GM18517 (cell line): ENCODE measurements around the gene HLF.

Experiments used
- ATAC-seq: cut with Tn5 transposase; IDR thresholded peaks from one replicate; pipeline ENCODE4 v1.9.1; 2021; ENCODE audit warnings: mild to moderate bottlenecking, moderate library complexity; ENCODE audit not compliant: unreplicated experiment

Gene HLF

DNA sequence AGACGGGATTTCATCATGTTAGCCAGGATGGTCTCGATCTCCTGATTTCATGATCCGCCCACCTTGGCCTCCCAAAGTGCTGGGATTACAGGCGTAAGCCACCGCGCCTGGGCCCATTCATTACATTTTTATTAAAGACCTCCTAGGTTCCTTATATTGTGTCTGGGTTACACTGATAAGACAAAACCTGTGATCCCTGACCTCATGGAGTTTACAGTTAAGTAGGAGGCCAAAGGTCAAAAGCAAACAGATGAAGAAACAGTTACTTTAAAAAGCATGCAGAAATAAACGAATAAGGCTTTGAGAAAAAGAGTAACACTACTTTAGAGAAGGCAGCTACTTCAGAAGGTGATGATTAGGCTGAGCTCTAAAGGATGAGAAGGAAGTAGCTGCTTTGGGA lies 14.9 kb upstream of the HLF start:
- no peak for ATAC-seq

DNA sequence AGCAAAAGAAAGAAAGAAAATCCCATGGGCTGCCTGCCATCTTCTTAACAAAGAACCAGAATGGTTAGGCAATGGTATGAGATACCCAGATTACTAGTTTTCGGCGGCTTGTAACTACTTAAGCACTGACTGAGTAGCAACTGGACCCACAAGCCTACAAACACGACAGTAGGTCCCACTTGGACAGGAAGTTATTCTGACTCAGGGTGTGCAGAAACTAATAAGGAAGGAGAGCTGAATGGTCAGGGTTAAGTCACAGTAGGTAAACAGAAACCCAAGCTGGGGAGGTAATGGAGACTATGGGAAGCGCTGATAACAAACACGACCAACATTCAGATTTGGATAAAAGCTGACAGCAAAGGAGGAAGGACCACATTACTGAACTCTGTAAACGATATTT lies 10.4 kb upstream of the HLF start:
- no peak for ATAC-seq

DNA sequence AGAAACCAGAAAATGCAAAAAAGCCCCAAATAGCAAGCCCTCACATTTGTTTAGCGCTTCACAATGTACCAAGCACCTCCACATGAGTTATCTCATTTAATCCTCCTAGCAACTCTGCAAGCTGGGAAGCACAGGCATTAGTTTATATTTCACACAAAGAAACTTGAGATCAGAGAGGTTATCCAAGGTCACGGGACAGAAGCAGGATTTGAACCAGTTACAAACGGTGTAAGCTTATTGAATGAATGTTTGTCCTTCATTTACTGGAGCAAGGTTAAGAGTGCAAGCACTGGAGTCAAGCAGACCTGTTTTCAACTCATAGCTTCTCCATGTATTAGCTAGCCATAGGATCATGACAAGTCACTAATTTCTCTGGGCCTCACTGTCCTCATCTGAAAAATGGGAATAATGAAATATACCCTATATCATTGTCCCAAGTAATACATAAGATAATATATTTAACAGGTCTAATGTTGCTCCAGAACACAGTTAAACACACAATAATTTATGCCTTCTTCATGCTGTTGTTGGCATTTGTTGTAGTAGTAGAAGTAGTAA lies 6.1 kb upstream of the HLF start:
- no peak for ATAC-seq

DNA sequence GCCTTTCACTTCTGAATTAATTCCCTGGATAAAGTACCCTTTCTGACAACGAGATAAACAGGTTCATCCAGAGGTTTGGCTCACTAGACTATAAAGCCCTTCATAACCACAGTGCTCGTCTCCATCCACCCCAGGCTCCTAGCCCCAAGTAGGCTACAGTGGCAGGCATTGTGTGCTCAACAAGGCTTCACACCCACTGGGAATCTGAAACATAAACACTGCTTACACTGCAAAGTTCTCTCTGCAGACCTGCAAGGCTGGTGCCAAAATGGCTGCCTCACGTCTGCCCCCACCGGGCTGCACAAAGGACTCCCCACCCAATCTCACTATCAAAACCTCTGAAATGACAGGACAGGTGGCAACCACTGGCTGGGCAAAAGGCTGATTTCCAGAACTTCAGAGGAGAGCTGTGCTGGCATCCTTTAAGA lies 5.1 kb upstream of the HLF start:
- ATAC-seq: no peak

DNA sequence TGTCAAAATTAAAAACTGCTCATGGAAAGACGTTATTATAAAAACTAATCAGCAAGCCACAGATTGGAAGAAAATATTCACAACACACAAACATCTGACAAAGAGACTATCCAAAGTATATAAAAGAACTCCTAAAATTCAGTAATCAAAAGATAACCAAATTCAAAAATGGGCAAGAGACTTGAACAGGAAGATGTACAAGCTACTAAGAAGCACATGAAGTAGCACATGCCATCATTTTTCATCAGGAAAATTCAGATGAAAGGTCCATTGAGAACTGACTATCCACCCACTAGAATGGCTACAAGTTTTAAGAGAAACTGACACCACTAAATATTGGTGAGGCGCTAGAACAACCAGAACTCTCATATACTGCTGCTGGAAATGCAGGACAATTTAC lies 3.4 kb upstream of the HLF start:
- no peak for ATAC-seq

DNA sequence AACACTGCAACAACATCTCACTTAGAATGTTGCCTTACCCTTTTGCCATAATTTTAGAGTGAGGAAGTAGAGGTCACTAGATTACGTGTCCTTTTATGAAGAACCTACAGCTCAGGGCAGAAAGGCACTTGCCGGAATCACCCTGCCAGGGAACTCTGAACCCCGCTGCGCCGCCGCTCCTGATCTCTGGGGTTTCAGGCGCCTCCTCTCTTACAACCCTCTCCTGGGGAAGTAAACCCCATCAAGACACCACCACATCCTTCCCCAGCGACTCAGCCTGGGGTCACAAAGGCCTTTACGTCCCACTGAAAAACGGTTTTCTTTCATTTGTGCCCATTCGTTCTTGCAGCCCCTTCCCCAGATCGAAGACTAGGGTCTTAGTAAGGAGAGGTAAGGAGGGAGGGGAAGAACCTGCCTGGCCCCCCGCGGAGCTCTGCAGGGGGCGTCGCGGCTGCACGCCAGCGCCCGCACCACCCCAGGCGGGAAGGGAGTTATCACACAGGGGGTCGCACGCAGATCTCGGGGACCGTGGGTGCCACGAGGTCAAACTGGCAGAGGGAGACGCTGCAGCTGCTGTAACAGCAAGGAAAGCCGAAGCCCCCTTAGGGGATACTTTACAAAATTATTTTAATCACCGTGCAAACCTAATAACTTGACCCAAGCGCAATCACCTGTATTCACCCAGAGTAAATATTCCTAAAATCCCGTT lies 1.0 kb upstream of the HLF start:
- ATAC-seq: no peak

DNA sequence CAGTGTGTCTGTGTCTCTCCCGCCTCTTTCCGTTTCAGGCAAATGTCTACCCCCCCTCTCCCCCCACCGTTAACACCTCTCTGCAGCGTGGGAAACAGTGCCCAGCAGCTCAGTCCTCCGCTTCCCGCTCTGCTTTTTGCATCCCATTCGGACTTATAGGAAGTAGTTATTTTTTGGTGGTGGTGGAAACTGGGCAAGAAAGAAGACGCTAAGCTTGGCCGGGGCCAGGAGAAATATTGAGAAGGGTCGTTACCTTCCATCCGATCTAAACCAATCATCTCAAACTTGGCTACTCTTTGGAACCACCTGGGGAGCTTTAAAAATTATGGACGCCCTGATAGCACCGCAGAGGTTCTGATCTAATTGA lies 499 bp upstream of the HLF start:
- no peak for ATAC-seq

DNA sequence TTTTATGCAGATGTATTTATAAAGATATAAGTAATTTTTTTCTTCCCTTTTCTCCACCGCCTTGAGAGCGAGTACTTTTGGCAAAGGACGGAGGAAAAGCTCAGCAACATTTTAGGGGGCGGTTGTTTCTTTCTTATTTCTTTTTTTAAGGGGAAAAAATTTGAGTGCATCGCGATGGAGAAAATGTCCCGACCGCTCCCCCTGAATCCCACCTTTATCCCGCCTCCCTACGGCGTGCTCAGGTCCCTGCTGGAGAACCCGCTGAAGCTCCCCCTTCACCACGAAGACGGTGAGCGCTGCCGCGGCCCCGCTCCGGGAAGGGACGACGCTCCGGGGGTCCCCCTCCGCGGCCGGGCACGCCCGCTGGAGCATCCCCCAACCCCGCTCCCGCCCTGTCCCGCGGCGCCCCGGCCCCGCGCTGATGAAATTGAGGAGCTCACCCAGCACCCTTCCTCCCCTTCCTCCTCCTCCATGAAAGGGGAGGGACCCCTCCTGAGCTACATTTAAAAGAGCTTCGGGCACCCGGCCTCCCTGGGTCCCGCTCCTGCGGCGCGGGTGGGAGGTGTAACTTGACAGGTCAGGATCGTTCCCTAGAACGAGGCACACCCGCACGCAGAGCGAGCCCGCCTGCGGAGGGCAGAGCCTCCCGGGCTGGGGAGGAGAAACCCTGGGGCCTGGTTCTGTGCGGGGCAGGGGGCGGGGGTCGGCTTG lies 706 bp downstream of the HLF start:
- no peak for ATAC-seq

DNA sequence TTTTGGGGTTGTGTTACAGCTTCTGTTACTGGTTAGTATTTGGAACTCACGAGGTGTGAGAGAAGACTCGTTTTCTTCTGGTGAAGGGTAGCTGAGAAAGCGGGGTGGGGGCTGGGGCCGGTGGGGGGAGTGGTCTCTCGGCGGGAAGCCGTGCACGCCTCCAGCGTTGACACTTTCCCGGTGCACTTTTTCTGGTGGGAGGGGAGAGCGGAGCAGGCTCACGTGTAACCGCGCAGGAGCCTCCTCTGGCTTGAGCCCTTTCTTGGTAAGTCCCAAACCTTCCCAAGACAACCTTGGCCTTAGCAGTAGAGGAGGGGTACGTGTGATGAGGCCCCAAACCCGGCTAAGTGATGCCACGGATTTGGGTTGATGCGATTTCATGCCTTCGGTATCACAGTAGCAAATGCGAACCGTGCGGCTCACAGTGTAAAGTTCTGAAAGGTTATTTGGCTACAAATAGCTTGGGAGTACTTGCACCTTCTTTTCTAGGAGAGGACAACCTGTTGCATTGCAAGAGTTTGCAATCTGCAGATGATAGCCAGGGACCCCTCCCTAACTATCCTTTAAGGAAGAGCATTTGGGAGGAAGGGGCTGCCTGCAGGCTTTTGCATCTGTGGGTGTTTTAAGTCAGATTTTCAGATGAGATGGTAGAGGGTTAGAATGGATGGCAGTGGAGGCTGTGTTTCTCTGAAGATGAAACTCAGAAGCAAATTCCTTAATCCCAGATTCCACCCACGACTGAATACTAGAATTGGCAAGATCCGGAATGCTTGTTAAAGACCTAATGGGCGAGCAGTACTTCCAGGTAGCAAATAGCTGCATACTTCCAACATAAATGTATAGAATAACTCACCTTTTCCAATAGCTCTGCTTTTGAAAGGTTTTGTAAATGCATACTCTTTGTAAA lies 1.5 kb downstream of the HLF start:
- ATAC-seq: no peak

DNA sequence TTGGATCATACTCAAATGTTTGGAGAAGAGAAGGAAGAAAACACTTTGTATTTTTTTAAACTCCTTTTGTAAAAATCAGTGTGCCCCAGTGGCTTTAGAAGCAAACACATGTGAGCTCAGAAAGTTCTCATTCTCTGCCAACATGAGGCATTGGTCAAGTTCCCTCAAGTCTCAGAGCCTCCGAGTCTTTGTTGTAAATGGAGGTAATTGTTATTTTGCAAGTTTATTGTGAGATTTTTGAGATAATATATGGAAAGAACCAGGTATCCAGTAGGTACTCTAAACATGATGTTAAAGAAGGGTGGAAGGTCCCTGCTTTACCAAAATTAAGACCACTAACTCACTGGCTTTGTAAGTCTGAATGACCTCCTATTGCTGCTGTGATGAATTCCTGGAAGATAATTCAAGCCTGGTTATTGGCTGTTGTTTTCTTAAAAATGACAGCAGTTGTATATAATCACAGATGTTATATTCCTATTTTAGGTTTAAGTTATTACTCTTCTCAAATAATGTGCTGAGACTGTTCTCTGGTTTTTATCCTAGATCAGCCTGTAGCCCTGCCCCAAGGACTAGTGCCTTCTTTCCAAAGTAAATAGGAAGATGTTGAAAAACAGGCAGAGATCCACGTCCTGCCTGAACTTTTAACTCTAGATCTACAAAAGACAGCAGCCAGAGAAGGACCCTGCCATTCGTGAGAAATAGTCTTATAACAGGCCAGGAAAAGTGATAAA lies 2.4 kb downstream of the HLF start:
- ATAC-seq: no peak

DNA sequence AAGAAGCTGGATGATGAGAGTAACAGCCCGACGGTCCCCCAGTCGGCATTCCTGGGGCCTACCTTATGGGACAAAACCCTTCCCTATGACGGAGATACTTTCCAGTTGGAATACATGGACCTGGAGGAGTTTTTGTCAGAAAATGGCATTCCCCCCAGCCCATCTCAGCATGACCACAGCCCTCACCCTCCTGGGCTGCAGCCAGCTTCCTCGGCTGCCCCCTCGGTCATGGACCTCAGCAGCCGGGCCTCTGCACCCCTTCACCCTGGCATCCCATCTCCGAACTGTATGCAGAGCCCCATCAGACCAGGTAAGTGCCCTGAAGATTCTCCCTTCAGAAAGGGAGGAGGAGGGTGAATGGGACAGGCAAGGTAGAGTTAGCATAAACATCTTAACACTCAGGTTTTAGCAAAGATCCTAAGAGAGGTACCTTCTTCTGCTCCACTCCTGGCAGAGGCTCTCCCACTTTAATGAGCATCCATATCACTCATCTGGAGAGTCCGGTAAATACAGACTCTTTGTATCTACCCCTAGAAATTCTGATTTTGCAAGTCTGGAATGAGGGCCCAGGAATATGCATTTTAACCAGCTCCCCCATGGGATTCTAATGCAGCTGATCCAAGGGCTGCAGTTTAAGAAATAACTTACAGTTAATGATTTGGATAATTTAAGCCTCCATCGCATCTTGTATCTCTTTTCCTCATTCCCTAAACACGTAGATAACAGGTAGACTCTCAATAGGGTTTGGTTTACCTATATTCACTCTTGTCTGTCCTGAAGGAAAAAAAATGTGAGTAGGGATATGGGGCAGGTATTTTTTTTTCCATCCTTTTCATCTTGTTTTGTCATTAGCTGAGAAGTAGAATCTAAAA lies 3.3 kb downstream of the HLF start:
- no peak for ATAC-seq

DNA sequence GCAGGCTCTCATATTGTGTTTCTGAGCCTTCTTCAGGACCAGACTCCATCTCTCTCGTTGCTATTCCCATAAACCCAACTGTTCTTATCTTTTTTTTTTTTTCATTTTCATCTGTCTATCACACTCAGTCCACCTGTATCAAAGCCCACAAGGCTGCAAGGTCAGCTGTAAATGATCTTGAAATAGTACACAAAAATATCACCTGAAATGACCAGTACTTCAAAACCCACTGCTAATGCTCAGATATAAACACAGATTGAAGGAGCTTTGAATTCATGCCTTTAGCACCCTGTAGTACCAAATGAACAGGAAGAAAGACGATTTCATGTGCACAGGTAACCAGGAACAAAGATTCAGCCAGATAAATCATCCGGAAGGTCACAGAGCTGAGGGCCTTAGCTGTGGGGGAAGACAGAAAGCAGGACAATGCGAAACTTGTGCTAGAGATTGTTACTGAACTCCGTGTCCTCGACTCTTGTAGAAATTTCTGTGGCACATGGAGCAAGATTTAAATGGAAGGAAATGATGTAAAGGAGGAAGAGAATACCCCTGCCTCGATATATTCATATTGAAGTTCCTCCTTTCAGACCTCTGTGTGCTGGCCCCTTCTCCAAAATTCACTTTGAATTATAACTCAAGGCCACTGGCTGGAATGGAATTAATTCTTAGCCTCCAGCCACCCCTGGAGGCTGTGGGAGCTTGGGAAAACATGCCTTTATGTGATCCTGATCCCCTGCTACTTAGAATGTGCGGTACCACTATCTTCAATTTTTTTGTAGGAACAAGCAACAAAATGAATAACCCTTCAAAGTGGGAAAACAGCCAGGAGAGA lies 4.1 kb downstream of the HLF start:
- no peak for ATAC-seq

DNA sequence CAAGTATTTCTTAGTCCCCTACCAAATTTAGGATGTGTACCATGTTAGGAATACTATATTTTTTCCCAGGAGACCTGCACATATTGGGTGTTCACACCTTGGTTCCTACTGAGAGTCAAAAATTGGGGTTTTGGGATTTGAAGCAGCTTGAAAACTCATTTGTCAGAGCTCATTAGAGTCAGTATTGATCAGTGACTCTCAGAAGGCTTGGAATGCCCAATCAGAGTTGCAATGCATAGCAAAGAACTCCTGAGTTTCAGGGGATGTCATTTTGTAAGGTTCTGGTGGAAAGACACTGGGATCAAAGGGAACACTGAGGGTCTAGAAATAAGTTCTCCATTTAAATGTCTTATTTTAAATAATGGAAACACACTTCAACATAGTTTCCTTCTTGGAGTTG lies 5.1 kb downstream of the HLF start:
- ATAC-seq: no peak

DNA sequence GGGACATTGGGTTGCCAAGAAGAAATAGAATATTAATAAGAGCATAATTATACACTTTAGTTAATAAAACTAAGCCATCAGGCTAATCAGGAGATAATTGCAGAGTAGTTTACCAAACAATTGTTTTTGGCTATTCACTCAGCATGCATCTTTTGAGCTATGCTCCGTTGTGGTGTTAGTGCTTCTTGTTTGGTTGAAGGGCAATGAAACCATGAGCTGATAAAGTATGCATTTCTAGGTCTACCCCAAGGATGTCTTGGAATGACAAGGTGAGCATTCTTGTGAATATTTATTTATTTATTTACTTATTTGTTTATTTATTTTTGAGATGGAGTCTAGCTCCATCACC lies 6.4 kb downstream of the HLF start:
- no peak for ATAC-seq

DNA sequence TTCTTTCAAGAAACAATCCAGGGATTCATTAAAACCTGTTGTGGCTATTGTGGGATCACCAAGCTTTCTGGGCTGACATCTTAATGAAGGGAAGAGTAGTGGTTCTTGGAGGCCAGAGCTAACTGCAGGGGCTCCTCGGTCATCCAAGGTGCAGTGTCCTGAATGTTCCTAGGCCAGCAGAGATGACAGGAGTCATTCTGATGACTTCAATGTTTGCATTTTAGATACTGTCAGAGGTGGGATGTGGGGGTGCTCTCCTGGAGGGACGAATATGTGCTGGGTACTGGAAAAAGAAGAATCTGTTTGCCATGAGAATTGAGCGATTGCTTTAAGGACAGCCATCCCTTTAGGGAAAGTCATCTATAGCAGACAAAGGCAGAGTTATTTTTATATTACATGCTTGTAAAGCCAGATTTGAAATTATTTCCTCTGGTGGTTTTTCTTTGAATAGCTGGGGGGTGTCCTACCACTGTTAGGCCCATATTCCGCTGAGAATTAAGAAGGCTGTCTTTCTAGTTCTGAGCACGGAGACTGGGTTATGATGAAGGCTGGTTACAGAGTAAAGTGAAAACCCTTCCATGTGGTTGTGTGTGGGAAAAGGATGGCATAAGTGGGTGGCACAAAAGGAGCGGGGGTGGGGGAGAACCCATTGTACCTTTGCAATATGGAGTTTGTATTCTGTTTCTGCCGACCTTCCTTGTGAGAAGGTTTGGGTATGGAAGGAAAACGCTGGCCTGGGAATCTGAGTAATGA lies 7.4 kb downstream of the HLF start:
- ATAC-seq: no peak

DNA sequence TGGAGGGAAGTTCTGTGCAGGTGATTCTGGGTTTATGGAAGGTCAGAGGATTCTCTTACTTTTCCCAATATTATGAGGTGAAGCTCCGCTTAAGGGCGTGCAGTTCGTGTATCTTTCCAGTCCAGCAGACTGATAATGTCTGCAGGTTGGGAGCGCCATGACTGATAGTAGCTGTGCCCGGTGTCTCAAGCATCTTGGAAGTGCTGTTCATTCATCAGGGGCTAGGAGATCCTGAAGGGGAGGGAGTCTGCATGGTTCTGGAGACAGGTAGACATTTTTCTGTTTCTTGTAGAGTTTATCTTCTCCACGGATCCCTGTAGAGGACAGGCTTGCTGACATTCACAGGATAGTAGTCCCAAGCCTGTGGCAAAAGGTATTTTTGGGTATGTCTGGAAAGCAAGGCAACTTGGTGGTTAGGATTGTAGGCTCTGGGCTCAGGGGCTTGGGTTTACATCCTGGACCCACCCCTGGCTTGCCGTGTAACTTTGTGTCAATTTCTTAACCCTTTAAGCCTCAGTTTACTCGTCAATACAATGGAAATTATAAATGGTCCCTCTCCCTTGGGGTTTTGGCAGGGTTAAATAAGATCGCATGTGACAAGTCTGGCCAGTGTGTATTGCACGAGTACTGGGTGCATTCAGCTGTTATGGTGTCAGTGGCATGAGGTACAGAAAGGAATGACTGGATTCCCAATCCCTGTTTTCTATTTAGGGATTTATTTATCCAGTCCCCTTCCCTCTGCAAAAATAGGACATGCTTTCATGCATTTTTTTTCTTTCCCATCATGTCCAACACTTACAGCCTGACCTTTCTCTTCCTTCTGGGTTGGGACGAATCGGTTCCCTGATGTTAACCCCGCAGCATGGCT lies 8.2 kb downstream of the HLF start:
- no peak for ATAC-seq

DNA sequence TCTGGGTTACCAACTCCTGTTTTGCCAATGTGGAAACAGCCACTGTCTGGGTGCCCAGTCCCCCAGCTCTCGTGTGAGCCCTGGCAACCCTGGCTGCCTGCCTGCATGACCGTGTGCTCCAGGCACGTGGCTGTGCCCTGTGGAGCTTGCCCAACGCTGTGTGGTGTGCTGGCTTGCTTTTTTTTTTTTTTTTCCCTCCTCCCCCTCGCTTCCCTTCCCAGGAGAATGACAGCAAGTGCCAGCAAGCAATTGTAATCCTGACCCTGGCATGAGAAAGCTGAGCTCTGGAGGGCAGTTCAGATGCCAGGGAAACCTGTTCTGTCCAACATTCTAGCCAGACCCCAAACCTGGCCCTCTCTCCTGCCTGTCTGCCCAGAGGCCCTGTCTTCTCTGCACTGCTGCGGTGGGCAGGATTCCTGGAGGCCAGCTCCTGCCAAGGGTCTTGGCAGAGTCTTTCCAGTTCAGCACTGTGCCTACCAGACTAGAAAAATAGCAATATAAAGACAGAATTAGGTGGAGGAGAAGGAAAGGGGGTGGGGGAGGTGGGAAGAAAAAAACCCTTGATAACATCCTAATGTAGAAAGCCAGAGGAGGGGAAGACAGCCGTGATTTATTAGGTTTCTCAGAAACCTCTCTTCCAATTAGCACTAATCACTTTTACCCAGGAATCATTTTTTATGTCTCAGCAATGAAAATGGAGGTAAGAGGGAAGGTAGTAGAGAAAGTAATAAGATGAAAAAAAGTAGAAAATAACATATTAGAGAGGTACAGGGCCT lies 9.0 kb downstream of the HLF start:
- ATAC-seq: no peak
